HepG2 (cell line): ENCODE data around the gene HRH2. TPM values are rescaled to one million over a fixed set of nuclear protein-coding genes. Genes with fewer than 3 reads are reported as not detected.

Experiments used
- ATAC-seq: fragments of 200-7000 bp; cut with Tn5 transposase; 3 replicates; pipeline ENCODE4 v1.9.1; 2020; ENCODE audit warnings: mild to moderate bottlenecking, moderate library complexity
- BruUV-seq: library from RNA; stranded (reverse); fragments of 400-500 nt; replicated peaks from 2 replicates; lab custom pipeline; 2021; lab: Mats Ljungman, UMichigan
- CTCF ChIA-PET: fragments of 300-600 bp; formaldehyde crosslinking; extraction: SDS; loops from one replicate; lab custom pipeline; 2021; ENCODE audit warnings: low total read pairs, inconsistent platforms, low intra/inter-chr PET ratio; lab: Yijun Ruan, JAX
- POLR2A ChIA-PET: fragments of 350-600 bp; sonication (Branson Sonifier 250); formaldehyde crosslinking; loops from one replicate; lab custom pipeline; 2020; ENCODE audit warnings: antibody characterized with exemption, inconsistent platforms; lab: Yijun Ruan, JAX
- DNase-seq: peaks from one replicate; pipeline ENCODE4 v3.0.0-alpha.2; 2015; ENCODE audit warnings: low spot score
- FAIRE-seq: peaks from 3 replicates; lab custom pipeline; 2011; peaks lifted over from hg19 to GRCh38; lab: Jason Lieb, UNC
- H2AFZ ChIP-seq: one replicate; pipeline ENCODE4 v1.6.1; 2011; ENCODE audit warnings: low read length, inconsistent platforms
- H3K27ac ChIP-seq: fragments of 300-600 bp; 3 replicates; pipeline ENCODE4 v1.8.0; 2011; ENCODE audit warnings: mixed run types, mild to moderate bottlenecking, mixed read lengths, low read length, inconsistent platforms; ENCODE audit not compliant: insufficient read depth; ENCODE audit errors: extremely low read length
- H3K27me3 ChIP-seq, 2 experiments: fragments of 200-600 bp in 1 of 2; 2 replicates in 1 of 2; 3 replicates in 1 of 2; pipeline versions ENCODE4 v1.6.0 to v1.8.0; 2011; ENCODE audit warnings: low read length in 2 of 2, mild to moderate bottlenecking in 2 of 2, moderate library complexity in 2 of 2, inconsistent platforms in 1 of 2; ENCODE audit not compliant: insufficient read depth in 2 of 2, control insufficient read depth in 1 of 2
- H3K36me3 ChIP-seq, 2 experiments: fragments of 200-600 bp in 1 of 2; replicated peaks in 1 of 2; 2 replicates in 1 of 2; 3 replicates in 1 of 2; pipeline versions ENCODE4 v1.5.1 to v1.8.0; 2011; ENCODE audit warnings: low read length in 2 of 2, inconsistent platforms in 1 of 2; ENCODE audit not compliant: insufficient read depth in 2 of 2, control insufficient read depth in 1 of 2
- H3K4me1 ChIP-seq: 2 replicates; pipeline ENCODE4 v1.5.1; 2012; ENCODE audit warnings: low read length, inconsistent platforms; ENCODE audit not compliant: insufficient read depth
- H3K4me2 ChIP-seq: 2 replicates; pipeline ENCODE4 v1.6.0; 2011; ENCODE audit warnings: low read depth, low read length, inconsistent platforms
- H3K4me3 ChIP-seq, 3 experiments: fragments of 200-600 bp in 1 of 3; sonication (generic), shearing (Covaris generic) in 1 of 3; replicated peaks in 1 of 3; 2 replicates each; pipeline ENCODE4 v1.5.1; 2011 to 2016; ENCODE audit warnings: low read length in 3 of 3, inconsistent platforms in 2 of 3, low read depth in 2 of 3, mild to moderate bottlenecking in 2 of 3, control low read depth in 1 of 3, mixed read lengths in 1 of 3; ENCODE audit not compliant: insufficient read depth in 1 of 3
- H3K79me2 ChIP-seq: one replicate; pipeline ENCODE4 v1.6.1; 2011; ENCODE audit warnings: low read length, inconsistent platforms; ENCODE audit not compliant: insufficient read depth
- H3K9ac ChIP-seq: 2 replicates; pipeline ENCODE4 v1.6.0; 2011; ENCODE audit warnings: mild to moderate bottlenecking, low read depth, low read length, inconsistent platforms; ENCODE audit not compliant: insufficient read depth
- H3K9me3 ChIP-seq: 2 replicates; pipeline ENCODE4 v1.5.1; 2012; ENCODE audit warnings: mild to moderate bottlenecking, low read length
- H4K20me1 ChIP-seq: 2 replicates; pipeline ENCODE4 v1.6.0; 2011; ENCODE audit warnings: inconsistent platforms, mild to moderate bottlenecking, low read length, moderate library complexity; ENCODE audit not compliant: insufficient read depth
- AKNA ChIP-seq: sonication (generic); formaldehyde crosslinking; IDR thresholded peaks from 2 replicates; pipeline ENCODE4 v1.4.0; 2020; ENCODE audit warnings: missing genetic modification reagents, borderline replicate concordance
- CHD2 ChIP-seq: IDR thresholded peaks from 2 replicates; pipeline ENCODE4 v1.6.1; 2011; ENCODE audit warnings: low read depth, low read length, improper control_type of control experiment
- CREB1 ChIP-seq, 2 experiments: fragments of 450-650 bp in 1 of 2; IDR thresholded peaks; 2 replicates each; pipeline ENCODE4 v1.6.1; 2016 to 2017; ENCODE audit warnings: control low read depth in 1 of 2, mild to moderate bottlenecking in 1 of 2, missing compliant biosample characterization in 1 of 2, missing genetic modification characterization in 1 of 2
- HCFC1 ChIP-seq: fragments of 150-350 bp; IDR thresholded peaks from 2 replicates; pipeline ENCODE4 v1.6.1; 2014; ENCODE audit warnings: low read depth, low read length
- HDAC1 ChIP-seq: sonication (generic); formaldehyde crosslinking; IDR thresholded peaks from 2 replicates; pipeline ENCODE4 v1.5.1; 2020; ENCODE audit warnings: mild to moderate bottlenecking, missing genetic modification reagents
- LRRFIP1 ChIP-seq: sonication (generic); formaldehyde crosslinking; conservative IDR thresholded peaks from 2 replicates; pipeline ENCODE4 v1.4.0; 2020; ENCODE audit warnings: missing genetic modification reagents
- PITX1 ChIP-seq: sonication (generic); formaldehyde crosslinking; IDR thresholded peaks from 2 replicates; pipeline ENCODE4 v1.5.1; 2020; ENCODE audit warnings: mild to moderate bottlenecking, missing genetic modification reagents
- POLR2AphosphoS5 ChIP-seq: IDR thresholded peaks from 2 replicates; pipeline ENCODE4 v1.6.1; 2012; ENCODE audit warnings: low read depth, low read length
- SOX13 ChIP-seq, 3 experiments: fragments of 450-650 bp in 1 of 3; sonication (generic) in 1 of 3; formaldehyde crosslinking in 1 of 3; IDR thresholded peaks in 2 of 3; conservative IDR thresholded peaks in 1 of 3; 2 replicates each; pipeline versions ENCODE4 v1.5.0 to v1.6.1; 2016 to 2020; ENCODE audit warnings: antibody characterized with exemption in 1 of 3, mild to moderate bottlenecking in 1 of 3, missing compliant biosample characterization in 1 of 3, missing genetic modification reagents in 1 of 3, moderate library complexity in 1 of 3
- ZBTB10 ChIP-seq: sonication (generic); formaldehyde crosslinking; IDR thresholded peaks from 2 replicates; pipeline ENCODE4 v1.4.0; 2020; ENCODE audit warnings: missing genetic modification reagents, borderline replicate concordance
- ZNF235 ChIP-seq: sonication (generic); formaldehyde crosslinking; IDR thresholded peaks from 2 replicates; pipeline ENCODE4 v1.8.1; 2023; ENCODE audit warnings: mild to moderate bottlenecking, missing genetic modification reagents, borderline replicate concordance
- ZNF598 ChIP-seq: sonication (generic); formaldehyde crosslinking; IDR thresholded peaks from 2 replicates; pipeline ENCODE4 v1.5.1; 2020; ENCODE audit warnings: mild to moderate bottlenecking, missing genetic modification reagents, borderline replicate concordance
- ZNF737 ChIP-seq: sonication (generic); formaldehyde crosslinking; IDR thresholded peaks from 2 replicates; pipeline ENCODE4 v1.5.0; 2020; ENCODE audit warnings: missing genetic modification reagents, mild to moderate bottlenecking, borderline replicate concordance
- ZNF781 ChIP-seq: sonication (generic); formaldehyde crosslinking; IDR thresholded peaks from 2 replicates; pipeline ENCODE4 v1.5.1; 2020; ENCODE audit warnings: borderline replicate concordance, mild to moderate bottlenecking, missing genetic modification reagents; ENCODE audit errors: not compliant biosample characterization
- WGBS: methylation state at CpG from one replicate; pipeline ENCODE4 v1.1.6; 2017; ENCODE audit warnings: low lambda C conversion rate; 5-methylcytosine and 5-hydroxymethylcytosine counted together
- in situ Hi-C: cut with HindIII; loops from 2 replicates; pipeline ENCODE4 v1.10.0; 2017; ENCODE audit warnings: low pct_unique_long_range_greater_than_20kb; ENCODE audit not compliant: extremely low pct_ligation_motif_present
- intact Hi-C: fragments of 100-400 bp; cut with micrococcal nuclease; formaldehyde crosslinking; loops from one replicate; pipeline ENCODE4 v1.10.0; 2022; ENCODE audit not compliant: unreplicated experiment
- polyA plus RNA-seq, 8 experiments: library from polyadenylated mRNA; depleted of rRNA in 3 of 8; stranded (reverse) in 7 of 8; unstranded in 1 of 8; fragments of >200 nt; fragmentation: Illumina TruSeq in 4 of 8; extraction: Trizol in 4 of 8; gene quantifications; 2 replicates each; pipeline versions ENCODE4 v1.2.1 to v1.2.3, GENCODE V29; 2011 to 2016; ENCODE audit warnings: low read depth in 4 of 8, missing spikeins in 1 of 8, mixed read lengths in 1 of 8; ENCODE audit not compliant: insufficient read depth in 1 of 8
- total RNA-seq, 5 experiments: library from RNA; depleted of rRNA; stranded (reverse); fragments of >200 nt; fragmentation: Illumina TruSeq; extraction: Trizol; gene quantifications; 2 replicates each; pipeline ENCODE4 v1.2.3, GENCODE V29; 2016; ENCODE audit warnings: low read depth in 1 of 5

HRH2 gene
- total and polyA plus RNA-seq, 2 of the 13 experiments (the other 11 are each of a cell fraction or from before 2014, with no cell fraction given) = not detected

- Histone ChIP-seq H3K9ac (no peak overlapping the region), H3K4me2 (no peak overlapping the region), H2AFZ (no peak overlapping the region), H4K20me1 (no peaks in the 10 kb centered on the region), H3K27ac (no peak overlapping the region), H3K9me3 (no peaks in the 10 kb centered on the region), H3K4me1 (no peaks in the 10 kb centered on the region), H3K27me3 (peaks cover 0 to 8% of the 10 kb centered on the region in 2 experiments; a peak in 2 of 5 replicates), H3K36me3 (no peaks in the 10 kb centered on the region), H3K4me3 (no peak overlapping the region), H3K79me2 (no peaks in the 10 kb centered on the region)
- no peak for FAIRE-seq
- 53% methylated on average over 6 of the region's 6 CpGs for WGBS
- no peak for DNase-seq
- ChIA-PET POLR2A (no interaction called here), CTCF (no interaction called here)
- intact Hi-C loops (no loop called here), in situ Hi-C loops (no loop called here)
- no TSS peak for BruUV-seq
- no peak for ATAC-seq
- TF ChIP-seq ZNF781 (CRISPR knock-in tag) = no peak
- no peak for TF ChIP-seq POLR2AphosphoS5
- TF ChIP-seq HCFC1 = no peak
- TF ChIP-seq ZNF235 (CRISPR knock-in tag) = no peak
- no peak for TF ChIP-seq ZNF737 (CRISPR knock-in tag)
- no peak for TF ChIP-seq CHD2
- no peak for TF ChIP-seq PITX1 (CRISPR knock-in tag)
- TF ChIP-seq CREB1 (IDR thresholded peaks at IDR 0.05) = no peak
- TF ChIP-seq CREB1 (CRISPR knock-in tag; IDR thresholded peaks at IDR 0.05) = no peak
- TF ChIP-seq ZBTB10 (CRISPR knock-in tag) = no peak
- TF ChIP-seq AKNA (CRISPR knock-in tag) = no peak
- TF ChIP-seq HDAC1 = no peak
- no peak for TF ChIP-seq SOX13 (IDR thresholded peaks at IDR 0.05)
- no peak for TF ChIP-seq SOX13 (CRISPR knock-in tag; conservative IDR thresholded peaks at IDR 0.05 in 1 of 2, IDR thresholded peaks at IDR 0.05 in 1 of 2)
- TF ChIP-seq ZNF598 (CRISPR knock-in tag) = no peak
- TF ChIP-seq LRRFIP1 = no peak
Observed at GRCh38 chr5:175629261-175629660, 28.6 kb upstream of the HRH2 start.
